Measurements from ENCODE around the gene WASF1.

- TF ChIP-seq, protein P1, sequence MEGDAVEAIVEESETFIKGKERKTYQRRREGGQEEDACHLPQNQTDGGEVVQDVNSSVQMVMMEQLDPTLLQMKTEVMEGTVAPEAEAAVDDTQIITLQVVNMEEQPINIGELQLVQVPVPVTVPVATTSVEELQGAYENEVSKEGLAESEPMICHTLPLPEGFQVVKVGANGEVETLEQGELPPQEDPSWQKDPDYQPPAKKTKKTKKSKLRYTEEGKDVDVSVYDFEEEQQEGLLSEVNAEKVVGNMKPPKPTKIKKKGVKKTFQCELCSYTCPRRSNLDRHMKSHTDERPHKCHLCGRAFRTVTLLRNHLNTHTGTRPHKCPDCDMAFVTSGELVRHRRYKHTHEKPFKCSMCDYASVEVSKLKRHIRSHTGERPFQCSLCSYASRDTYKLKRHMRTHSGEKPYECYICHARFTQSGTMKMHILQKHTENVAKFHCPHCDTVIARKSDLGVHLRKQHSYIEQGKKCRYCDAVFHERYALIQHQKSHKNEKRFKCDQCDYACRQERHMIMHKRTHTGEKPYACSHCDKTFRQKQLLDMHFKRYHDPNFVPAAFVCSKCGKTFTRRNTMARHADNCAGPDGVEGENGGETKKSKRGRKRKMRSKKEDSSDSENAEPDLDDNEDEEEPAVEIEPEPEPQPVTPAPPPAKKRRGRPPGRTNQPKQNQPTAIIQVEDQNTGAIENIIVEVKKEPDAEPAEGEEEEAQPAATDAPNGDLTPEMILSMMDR (conservative IDR thresholded peaks at IDR 0.05; ENCODE audit: low read length): no peak
- no peak for TF ChIP-seq EZH2phosphoT487 (IDR thresholded peaks at IDR 0.05; ENCODE audit: borderline replicate concordance)
Measured at GRCh38 chr6:110064744-110065524, 114.5 kb downstream of the WASF1 start.
